Stomach smooth muscle (tissue), 2 donors: ENCODE measurements around the gene DCDC2B.

ENCODE experiments used
- H3K27ac ChIP-seq: one replicate; pipeline ENCODE4 v1.7.0; 2013; ENCODE audit warnings: mild to moderate bottlenecking, low read length, inconsistent platforms
- H3K27me3 ChIP-seq, 2 donors: one replicate each; pipeline ENCODE4 v1.7.0; 2013; ENCODE audit warnings: low read length in 2 of 2; ENCODE audit not compliant: insufficient read depth in 2 of 2, control insufficient read depth in 1 of 2
- H3K36me3 ChIP-seq, 2 donors: one replicate each; pipeline ENCODE4 v1.7.0; 2013; ENCODE audit warnings: low read length in 2 of 2; ENCODE audit not compliant: control insufficient read depth in 2 of 2, insufficient read depth in 2 of 2
- H3K4me1 ChIP-seq: one replicate; pipeline ENCODE4 v1.7.0; 2013; ENCODE audit warnings: low read length; ENCODE audit not compliant: control insufficient read depth, insufficient read depth
- H3K4me3 ChIP-seq, 2 donors: one replicate each; pipeline ENCODE4 v1.7.0; 2013; ENCODE audit warnings: low read length in 2 of 2
- H3K9ac ChIP-seq, 2 donors: one replicate each; pipeline ENCODE4 v1.7.0; 2013; ENCODE audit warnings: low read length in 2 of 2, mild to moderate bottlenecking in 1 of 2
- H3K9me3 ChIP-seq, 2 donors: one replicate each; pipeline ENCODE4 v1.7.0; 2013; ENCODE audit warnings: low read length in 2 of 2; ENCODE audit not compliant: control insufficient read depth in 2 of 2
- donor health status: healthy.
- donor health status: Pancreatic carcinoma.

The DCDC2B gene

GRCh38 chr1:32195972-32196823 is 12.7 kb upstream of the DCDC2B start:
- Histone ChIP-seq H3K27me3 (no peaks in the 10 kb centered on the region), H3K4me1 (peaks cover 20% of the 10 kb centered on the region), H3K4me3 (no peak overlapping the region), H3K36me3 (peaks cover 56 to 67% of the 10 kb centered on the region in 2 donors), H3K27ac (no peak overlapping the region), H3K9me3 (no peaks in the 10 kb centered on the region), H3K9ac (no peak overlapping the region)

DNA sequence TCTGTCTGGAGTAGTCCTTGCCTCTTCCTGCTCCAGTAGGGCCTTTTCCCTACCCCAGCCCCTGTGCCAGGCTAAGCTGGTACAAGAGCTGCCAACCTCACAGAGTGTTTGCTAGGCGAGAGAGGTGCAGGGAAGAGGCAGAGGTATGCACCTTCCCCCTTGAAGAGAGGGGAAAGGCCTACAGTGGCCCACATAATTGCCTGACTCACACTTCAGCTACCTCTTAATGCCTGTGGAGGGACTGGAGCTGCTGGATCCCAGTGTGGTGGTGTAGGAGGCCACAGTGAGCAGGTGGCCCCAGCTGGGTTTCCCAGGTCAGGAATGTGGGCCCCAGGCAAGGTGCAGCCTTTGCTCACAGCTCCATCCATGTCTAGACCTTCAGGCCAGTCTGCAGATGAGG is 11.8 kb upstream of the DCDC2B start:
- H3K36me3 ChIP-seq = peaks cover 47 to 58% of the 10 kb centered on the region in 2 donors
- H3K27me3 ChIP-seq = no peaks in the 10 kb centered on the region
- no peak overlapping the region for H3K9ac ChIP-seq
- H3K4me1 ChIP-seq = peaks cover 28% of the 10 kb centered on the region
- no peaks in the 10 kb centered on the region for H3K9me3 ChIP-seq
- no peak overlapping the region for H3K4me3 ChIP-seq
- no peak overlapping the region for H3K27ac ChIP-seq

DNA sequence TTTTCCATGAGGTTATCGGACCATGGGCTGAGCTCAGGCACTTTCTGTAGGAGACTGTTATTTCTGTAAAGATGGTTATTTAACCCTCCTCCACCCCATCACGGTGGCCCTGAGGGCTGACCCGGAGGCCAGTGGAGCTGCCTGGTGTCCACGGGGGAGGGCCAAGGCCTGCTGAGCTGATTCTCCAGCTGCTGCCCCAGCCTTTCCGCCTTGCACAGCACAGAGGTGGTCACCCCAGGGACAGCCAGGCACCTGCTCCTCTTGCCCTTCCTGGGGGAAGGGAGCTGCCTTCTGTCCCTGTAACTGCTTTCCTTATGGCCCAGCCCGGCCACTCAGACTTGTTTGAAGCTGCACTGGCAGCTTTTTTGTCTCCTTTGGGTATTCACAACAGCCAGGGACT is 11.1 kb upstream of the DCDC2B start:
- Histone ChIP-seq H3K4me3 (no peak overlapping the region), H3K27me3 (no peaks in the 10 kb centered on the region), H3K27ac (no peak overlapping the region), H3K4me1 (peaks cover 29% of the 10 kb centered on the region), H3K9me3 (no peaks in the 10 kb centered on the region), H3K36me3 (peaks cover 40 to 51% of the 10 kb centered on the region in 2 donors), H3K9ac (no peak overlapping the region)

- H3K4me1 ChIP-seq = peaks cover 29% of the 10 kb centered on the region
- H3K27ac ChIP-seq = peak overlapping the region; percentile 83
- no peak overlapping the region for H3K4me3 ChIP-seq
- H3K27me3 ChIP-seq = no peaks in the 10 kb centered on the region
- peaks cover 34 to 46% of the 10 kb centered on the region in 2 donors for H3K36me3 ChIP-seq
- no peaks in the 10 kb centered on the region for H3K9me3 ChIP-seq
- H3K9ac ChIP-seq = no peak overlapping the region
Observed at GRCh38 chr1:32198237-32199042, 10.4 kb upstream of the DCDC2B start.

DNA sequence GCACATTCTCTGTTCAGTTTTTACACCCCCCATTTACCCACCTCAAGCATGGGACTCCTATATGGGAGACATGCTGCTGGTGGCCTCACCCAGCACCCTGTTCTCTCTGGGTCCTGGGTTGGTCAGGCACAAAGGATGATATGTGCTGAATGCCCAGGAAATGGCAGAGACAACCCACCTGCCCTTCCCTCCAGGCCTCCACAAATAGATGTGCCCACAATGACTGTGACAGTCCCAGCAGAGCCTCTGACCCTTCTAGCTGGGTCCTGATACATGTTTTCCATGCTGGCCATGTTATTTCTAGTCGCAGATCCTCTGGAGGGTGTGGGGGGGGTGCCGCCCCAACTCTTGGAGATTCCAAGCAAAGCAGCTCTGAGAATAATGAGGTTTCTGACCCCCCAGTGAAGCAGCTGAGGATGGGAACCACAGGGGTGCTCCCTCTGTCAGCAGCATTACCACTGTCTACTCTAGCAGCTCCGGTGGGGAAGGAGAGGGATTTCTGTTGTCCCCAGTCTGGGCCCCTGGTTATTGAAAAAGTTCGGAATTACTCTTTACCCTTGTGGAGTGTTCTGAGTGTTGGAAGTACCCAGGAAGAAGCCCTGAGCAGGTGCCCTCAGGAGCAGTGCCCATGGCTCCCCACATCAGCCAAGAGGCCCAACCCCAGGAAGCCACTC is 9.7 kb upstream of the DCDC2B start:
- Histone ChIP-seq H3K4me3 (peak overlapping the region in 1 of 2 donors; percentile 91), H3K4me1 (peaks cover 29% of the 10 kb centered on the region), H3K27ac (peak overlapping the region; percentile 83), H3K27me3 (no peaks in the 10 kb centered on the region), H3K36me3 (peaks cover 29 to 42% of the 10 kb centered on the region in 2 donors), H3K9ac (peak overlapping the region in 1 of 2 donors; percentile 84), H3K9me3 (no peaks in the 10 kb centered on the region)

DNA sequence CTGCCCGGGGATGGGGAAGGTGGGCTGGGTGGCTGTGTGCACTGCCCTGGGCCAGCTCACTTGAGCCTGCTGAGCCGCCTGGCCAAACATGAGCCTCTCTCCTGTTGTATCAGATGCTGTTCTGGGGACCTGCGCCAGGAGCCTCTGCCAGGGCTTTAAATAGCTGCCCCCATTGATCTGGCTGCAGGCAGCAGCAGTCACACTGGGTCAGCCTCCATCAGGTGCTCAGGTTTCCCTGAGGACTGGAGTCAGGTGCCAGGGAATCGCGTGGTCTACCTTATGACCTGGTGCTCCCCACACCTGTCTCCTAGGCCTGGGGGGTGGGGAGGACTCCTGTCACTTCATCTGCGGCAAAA is 9.2 kb upstream of the DCDC2B start:
- Histone ChIP-seq H3K27me3 (no peaks in the 10 kb centered on the region), H3K27ac (peak overlapping the region; percentile 83), H3K9ac (peak overlapping the region; percentile 84 to 92), H3K4me3 (peak overlapping the region; percentile 86 to 91), H3K9me3 (no peaks in the 10 kb centered on the region), H3K36me3 (peaks cover 24 to 37% of the 10 kb centered on the region in 2 donors), H3K4me1 (peaks cover 31% of the 10 kb centered on the region)

- H3K9ac ChIP-seq = peak within 1 kb of the TSS; percentile 84 to 92
- H3K4me3 ChIP-seq = peak within 1 kb of the TSS; percentile 86 to 91
- no peaks in the 10 kb centered on the region for H3K27me3 ChIP-seq
- H3K4me1 ChIP-seq = peaks cover 38% of the 10 kb centered on the region
- no peaks in the 10 kb centered on the region for H3K9me3 ChIP-seq
- H3K27ac ChIP-seq = peak within 1 kb of the TSS; percentile 83
- H3K36me3 ChIP-seq = peaks cover 16 to 30% of the 10 kb centered on the region in 2 donors
Observed at GRCh38 chr1:32200226-32201010, 8.5 kb upstream of the DCDC2B start, which contains the start of gene CCDC28B. TSS of gene CCDC28B (plus strand) at chr1:32200595. CDS start at chr1:32201936, 1,341 bp downstream.

DNA sequence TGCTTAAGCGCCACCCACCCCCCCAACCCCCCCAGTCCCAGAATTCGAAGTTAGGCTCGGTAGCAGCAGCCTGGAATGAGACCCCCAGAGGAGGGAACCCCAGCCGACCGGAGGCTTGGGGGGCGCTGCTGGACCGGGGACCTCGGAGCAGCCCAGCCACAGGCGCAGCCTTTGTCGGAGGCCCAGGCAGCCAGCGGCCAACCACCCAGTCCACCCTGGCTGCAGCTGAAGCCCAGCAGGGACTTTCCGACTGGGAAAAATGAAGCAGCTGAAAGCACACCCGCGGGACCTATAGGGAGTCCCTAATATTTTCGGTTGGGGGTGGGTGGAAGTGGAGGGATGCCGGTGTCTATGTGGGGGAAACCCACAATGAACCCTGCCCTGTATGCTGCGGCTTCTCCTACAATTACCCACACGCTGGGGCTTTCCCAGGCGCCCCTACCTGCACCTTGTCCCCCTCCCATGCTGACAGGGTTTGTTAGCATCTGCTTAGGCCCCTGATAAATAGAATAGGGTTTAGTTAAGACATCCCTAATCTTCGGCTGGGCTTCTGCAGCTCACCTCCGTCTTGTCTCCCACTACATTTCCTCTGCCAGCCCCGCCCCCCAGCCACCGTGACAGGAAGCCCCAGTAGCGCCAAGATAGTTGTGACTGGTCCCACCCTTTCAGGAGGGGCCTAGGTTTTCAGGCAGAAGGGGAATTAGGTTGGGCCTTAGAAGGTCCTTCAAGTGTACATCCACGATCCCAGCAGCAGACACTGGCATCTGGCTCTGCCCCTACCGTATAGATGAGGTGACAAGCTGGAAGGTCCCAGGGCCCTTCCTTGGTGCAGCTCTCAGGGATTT is 7.7 kb upstream of the DCDC2B start:
- Histone ChIP-seq H3K9ac (peak overlapping the region; percentile 76 to 92), H3K9me3 (no peaks in the 10 kb centered on the region), H3K4me3 (peak overlapping the region; percentile 86 to 91), H3K36me3 (peaks cover 10 to 22% of the 10 kb centered on the region in 2 donors), H3K27ac (peak overlapping the region; percentile 83), H3K4me1 (peaks cover 43% of the 10 kb centered on the region), H3K27me3 (no peaks in the 10 kb centered on the region)

DNA sequence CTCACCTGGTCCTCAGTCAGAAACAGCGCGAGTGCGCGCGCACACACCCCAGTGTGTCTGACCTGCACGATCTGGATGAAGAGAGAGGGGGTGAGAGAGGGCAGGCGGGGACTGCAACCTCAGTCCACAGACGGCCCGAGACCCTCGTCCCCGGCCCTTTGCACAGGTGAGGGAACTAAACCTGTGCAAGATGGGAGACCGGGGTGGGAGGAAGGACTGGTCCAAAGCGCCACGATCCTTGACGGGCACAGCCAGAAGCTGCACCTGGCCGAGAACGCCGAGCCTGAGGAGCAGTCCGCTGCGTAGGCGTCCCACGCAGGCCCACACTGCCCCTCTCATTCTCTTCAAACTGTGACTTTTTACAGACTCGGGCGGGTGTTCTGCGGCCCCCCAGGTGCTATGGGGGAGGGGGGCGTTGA is 3.9 kb upstream of the DCDC2B start:
- peak overlapping the region; percentile 84 to 86 for H3K4me3 ChIP-seq
- no peak overlapping the region for H3K27ac ChIP-seq
- H3K4me1 ChIP-seq = peaks cover 37% of the 10 kb centered on the region
- peaks cover 0 to 3% of the 10 kb centered on the region in 2 donors for H3K36me3 ChIP-seq
- no peaks in the 10 kb centered on the region for H3K9me3 ChIP-seq
- peak overlapping the region; percentile 90 to 92 for H3K9ac ChIP-seq
- H3K27me3 ChIP-seq = no peaks in the 10 kb centered on the region
